ENCODE measurements around the gene ARHGAP28. TPM values are rescaled to one million over a fixed set of nuclear protein-coding genes. Genes with fewer than 3 reads are reported as not detected.
"Not testable (repeated sequence)": the region's sequence is repeated elsewhere in the genome, so short reads cannot be mapped to it uniquely, and the experiment has no call there.

ARHGAP28 gene
- total RNA-seq, 1 donor from 2014 or later: not detected

GRCh38 chr18:6798896-6799295, 69.4 kb downstream of the ARHGAP28 start:
- DNase-seq: no peak
- POLR2A ChIA-PET: no interaction called here
- CTCF ChIA-PET: no interaction called here
- intact Hi-C loops (cut with micrococcal nuclease): no loop called here
- H3K27ac Mint-ChIP-seq: no peak overlapping the region
- ATAC-seq (ENCODE audit: low read depth): no peak
- no peaks in the 10 kb centered on the region for H3K36me3 Mint-ChIP-seq (ENCODE audit: low read depth)
- H3K27me3 Mint-ChIP-seq: no peaks in the 10 kb centered on the region
- no peak overlapping the region for H3K4me3 Mint-ChIP-seq
- TF ChIP-seq CTCF (IDR thresholded peaks at IDR 0.05): no peak
- H3K9me3 Mint-ChIP-seq: peaks cover 6% of the 10 kb centered on the region
- no peaks in the 10 kb centered on the region for H3K4me1 Mint-ChIP-seq

GRCh38 chr18:6800309-6800708, 70.8 kb downstream of the ARHGAP28 start:
- H3K4me3 Mint-ChIP-seq; DNase-seq; H3K4me1 Mint-ChIP-seq; ATAC-seq (ENCODE audit: low read depth); POLR2A ChIA-PET; H3K36me3 Mint-ChIP-seq (ENCODE audit: low read depth); H3K27me3 Mint-ChIP-seq; H3K27ac Mint-ChIP-seq; CTCF ChIA-PET; H3K9me3 Mint-ChIP-seq; intact Hi-C loops (cut with micrococcal nuclease): not testable (repeated sequence)

- ChIA-PET POLR2A (no interaction called here), CTCF (no interaction called here)
- ATAC-seq (ENCODE audit: low read depth) (no peak), DNase-seq (no peak)
- peaks cover 5% of the 10 kb centered on the region for H3K9me3 Mint-ChIP-seq
- no peak overlapping the region for H3K27ac Mint-ChIP-seq
- intact Hi-C loops (cut with micrococcal nuclease): no loop called here
- no peaks in the 10 kb centered on the region for H3K27me3 Mint-ChIP-seq
- H3K36me3 Mint-ChIP-seq (ENCODE audit: low read depth): no peaks in the 10 kb centered on the region
- H3K4me3 Mint-ChIP-seq: no peak overlapping the region
- no peak for TF ChIP-seq CTCF (IDR thresholded peaks at IDR 0.05)
- no peaks in the 10 kb centered on the region for H3K4me1 Mint-ChIP-seq
These were observed 78.2 kb downstream of the ARHGAP28 start for GRCh38 chr18:6807515-6808257.

GRCh38 chr18:6810191-6810590, 80.7 kb downstream of the ARHGAP28 start:
- peaks cover 4% of the 10 kb centered on the region for H3K9me3 Mint-ChIP-seq
- no peak for ATAC-seq (ENCODE audit: low read depth)
- H3K4me1 Mint-ChIP-seq: no peaks in the 10 kb centered on the region
- intact Hi-C loops (cut with micrococcal nuclease): no loop called here
- CTCF ChIA-PET: no interaction called here
- no peak for DNase-seq
- H3K27ac Mint-ChIP-seq: no peak overlapping the region
- TF ChIP-seq CTCF (IDR thresholded peaks at IDR 0.05): no peak
- no peak overlapping the region for H3K4me3 Mint-ChIP-seq
- H3K36me3 Mint-ChIP-seq (ENCODE audit: low read depth): no peaks in the 10 kb centered on the region
- H3K27me3 Mint-ChIP-seq: no peaks in the 10 kb centered on the region
- POLR2A ChIA-PET: no interaction called here

- Mint-ChIP-seq H3K4me1 (no peaks in the 10 kb centered on the region), H3K36me3 (ENCODE audit: low read depth) (no peaks in the 10 kb centered on the region), H3K27ac (no peak overlapping the region), H3K9me3 (peaks cover 4% of the 10 kb centered on the region), H3K27me3 (no peaks in the 10 kb centered on the region), H3K4me3 (no peak overlapping the region)
- no peak for ATAC-seq (ENCODE audit: low read depth)
- intact Hi-C loops (cut with micrococcal nuclease): no loop called here
- DNase-seq: no peak
- ChIA-PET POLR2A (no interaction called here), CTCF (no interaction called here)
- no peak for TF ChIP-seq CTCF (IDR thresholded peaks at IDR 0.05)
These were observed 82.3 kb downstream of the ARHGAP28 start for GRCh38 chr18:6811816-6812215.
